HepG2 (cell line): ENCODE data around the gene MAP4K3. TPM values are rescaled to one million over a fixed set of nuclear protein-coding genes. Genes with fewer than 3 reads are reported as not detected.
A peak's percentile ranks its signal among the peaks of the same experiment; 100 is the strongest.

Experiments used
- MED13 ChIP-seq: sonication (generic); formaldehyde crosslinking; IDR thresholded peaks from 2 replicates; pipeline ENCODE4 v1.5.0; 2020; ENCODE audit warnings: missing genetic modification reagents
- NR1H2 ChIP-seq: sonication (generic); formaldehyde crosslinking; IDR thresholded peaks from 2 replicates; pipeline ENCODE4 v1.8.1; 2022; ENCODE audit warnings: low read depth, missing genetic modification reagents, borderline replicate concordance
- RORA ChIP-seq: sonication (generic); formaldehyde crosslinking; IDR thresholded peaks from 2 replicates; pipeline ENCODE4 v1.5.0; 2020; ENCODE audit warnings: mild to moderate bottlenecking, missing genetic modification reagents, moderate library complexity
- SMYD3 ChIP-seq: sonication (generic); formaldehyde crosslinking; IDR thresholded peaks from 2 replicates; pipeline ENCODE4 v1.8.1; 2023; ENCODE audit warnings: mild to moderate bottlenecking, missing genetic modification reagents
- SP140L ChIP-seq: sonication (generic); formaldehyde crosslinking; IDR thresholded peaks from 2 replicates; pipeline ENCODE4 v1.4.0; 2020; ENCODE audit warnings: missing genetic modification reagents, borderline replicate concordance
- SP2 ChIP-seq: sonication (generic); formaldehyde crosslinking; IDR thresholded peaks from 2 replicates; pipeline ENCODE4 v1.5.1; 2020; ENCODE audit warnings: mild to moderate bottlenecking, missing genetic modification reagents
- ZBTB38 ChIP-seq: sonication (generic); formaldehyde crosslinking; IDR thresholded peaks from 2 replicates; pipeline ENCODE4 v1.5.1; 2020; ENCODE audit warnings: mild to moderate bottlenecking, missing genetic modification reagents
- ZNF12 ChIP-seq: sonication (generic); formaldehyde crosslinking; IDR thresholded peaks from 2 replicates; pipeline ENCODE4 v1.5.0; 2020; ENCODE audit warnings: missing genetic modification reagents
- ZNF253 ChIP-seq: sonication (generic); formaldehyde crosslinking; IDR thresholded peaks from 2 replicates; pipeline ENCODE4 v1.8.0; 2022; ENCODE audit warnings: mild to moderate bottlenecking, missing genetic modification reagents, borderline replicate concordance
- ZNF343 ChIP-seq: sonication (generic); formaldehyde crosslinking; IDR thresholded peaks from 2 replicates; pipeline ENCODE4 v1.4.0; 2020; ENCODE audit warnings: mild to moderate bottlenecking, missing genetic modification reagents
- ZNF556 ChIP-seq: sonication (generic); formaldehyde crosslinking; IDR thresholded peaks from 2 replicates; pipeline ENCODE4 v1.4.0; 2020; ENCODE audit warnings: mild to moderate bottlenecking, missing genetic modification reagents, borderline replicate concordance
- ZNF746 ChIP-seq: sonication (generic); formaldehyde crosslinking; IDR thresholded peaks from 2 replicates; pipeline ENCODE4 v1.8.0; 2022; ENCODE audit warnings: mild to moderate bottlenecking, missing genetic modification reagents
- ZSCAN9 ChIP-seq: IDR thresholded peaks from 2 replicates; pipeline ENCODE4 v1.6.1; 2016; ENCODE audit warnings: borderline replicate concordance
- polyA plus RNA-seq, 8 experiments: library from polyadenylated mRNA; depleted of rRNA in 3 of 8; stranded (reverse) in 7 of 8; unstranded in 1 of 8; fragments of >200 nt; fragmentation: Illumina TruSeq in 4 of 8; extraction: Trizol in 4 of 8; gene quantifications; 2 replicates each; pipeline versions ENCODE4 v1.2.1 to v1.2.3, GENCODE V29; 2011 to 2016; ENCODE audit warnings: low read depth in 4 of 8, missing spikeins in 1 of 8, mixed read lengths in 1 of 8; ENCODE audit not compliant: insufficient read depth in 1 of 8
- total RNA-seq, 5 experiments: library from RNA; depleted of rRNA; stranded (reverse); fragments of >200 nt; fragmentation: Illumina TruSeq; extraction: Trizol; gene quantifications; 2 replicates each; pipeline ENCODE4 v1.2.3, GENCODE V29; 2016; ENCODE audit warnings: low read depth in 1 of 5
- TF ChIP-seq, protein P1 (sequence below): sonication (generic); formaldehyde crosslinking; IDR thresholded peaks from 2 replicates; pipeline ENCODE4 v1.4.0; 2020; ENCODE audit warnings: missing genetic modification reagents
- TF ChIP-seq, protein P2 (sequence below): sonication (generic); formaldehyde crosslinking; IDR thresholded peaks from 2 replicates; pipeline ENCODE4 v1.4.0; 2020; ENCODE audit warnings: missing genetic modification reagents
- TF ChIP-seq, protein P3 (sequence below): sonication (generic); formaldehyde crosslinking; IDR thresholded peaks from 2 replicates; pipeline ENCODE4 v1.5.1; 2020; ENCODE audit warnings: mild to moderate bottlenecking, missing genetic modification reagents, borderline replicate concordance
- TF ChIP-seq, protein P4 (sequence below): sonication (generic); formaldehyde crosslinking; IDR thresholded peaks from 2 replicates; pipeline ENCODE4 v1.8.0; 2022; ENCODE audit warnings: low read depth, missing genetic modification reagents

Gene MAP4K3
- total and polyA plus RNA-seq, 2 of the 13 experiments (the other 11 are each of a cell fraction or from before 2014, with no cell fraction given), result 45.9 to 53.2 TPM

DNA sequence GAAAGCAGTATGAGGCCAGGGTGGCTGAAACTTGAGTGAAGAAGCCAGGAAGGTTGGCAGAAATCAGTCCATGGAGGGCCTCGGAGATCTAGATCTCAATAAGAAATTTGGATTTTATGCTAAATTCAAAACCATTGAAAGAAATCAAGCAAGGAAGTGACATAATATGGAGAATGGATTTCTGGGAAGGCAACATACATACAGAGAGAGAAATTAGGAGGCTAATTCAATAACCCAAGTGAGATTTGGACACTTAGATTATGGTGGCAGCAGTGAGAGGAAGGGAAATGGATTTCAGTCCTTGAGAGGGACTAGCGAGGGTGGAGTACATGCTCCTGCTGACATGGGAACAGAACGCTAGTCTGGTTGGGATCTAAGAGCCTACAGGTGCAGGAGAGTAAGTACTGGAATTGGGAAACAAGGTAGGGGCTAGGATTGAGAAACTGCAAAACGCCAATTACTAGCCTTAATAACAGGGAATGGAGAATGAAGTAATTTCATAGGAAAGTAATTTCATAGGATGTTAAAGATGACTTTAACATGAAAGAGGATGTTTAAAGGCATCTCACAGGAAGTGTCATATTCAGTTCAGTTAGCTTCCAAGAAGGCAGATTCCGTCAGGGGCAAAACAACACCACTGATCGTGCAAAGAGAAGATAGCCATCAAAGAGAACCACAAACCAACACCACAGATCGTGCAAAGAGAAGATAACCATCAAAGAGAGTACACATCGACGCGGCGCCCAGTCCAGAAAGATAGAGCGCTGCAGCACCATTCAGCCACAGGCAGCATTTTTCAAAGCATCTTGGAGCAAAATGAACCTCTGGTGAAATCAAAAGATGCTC lies 220.5 kb downstream of the MAP4K3 start (continued):
- TF ChIP-seq, protein P1, sequence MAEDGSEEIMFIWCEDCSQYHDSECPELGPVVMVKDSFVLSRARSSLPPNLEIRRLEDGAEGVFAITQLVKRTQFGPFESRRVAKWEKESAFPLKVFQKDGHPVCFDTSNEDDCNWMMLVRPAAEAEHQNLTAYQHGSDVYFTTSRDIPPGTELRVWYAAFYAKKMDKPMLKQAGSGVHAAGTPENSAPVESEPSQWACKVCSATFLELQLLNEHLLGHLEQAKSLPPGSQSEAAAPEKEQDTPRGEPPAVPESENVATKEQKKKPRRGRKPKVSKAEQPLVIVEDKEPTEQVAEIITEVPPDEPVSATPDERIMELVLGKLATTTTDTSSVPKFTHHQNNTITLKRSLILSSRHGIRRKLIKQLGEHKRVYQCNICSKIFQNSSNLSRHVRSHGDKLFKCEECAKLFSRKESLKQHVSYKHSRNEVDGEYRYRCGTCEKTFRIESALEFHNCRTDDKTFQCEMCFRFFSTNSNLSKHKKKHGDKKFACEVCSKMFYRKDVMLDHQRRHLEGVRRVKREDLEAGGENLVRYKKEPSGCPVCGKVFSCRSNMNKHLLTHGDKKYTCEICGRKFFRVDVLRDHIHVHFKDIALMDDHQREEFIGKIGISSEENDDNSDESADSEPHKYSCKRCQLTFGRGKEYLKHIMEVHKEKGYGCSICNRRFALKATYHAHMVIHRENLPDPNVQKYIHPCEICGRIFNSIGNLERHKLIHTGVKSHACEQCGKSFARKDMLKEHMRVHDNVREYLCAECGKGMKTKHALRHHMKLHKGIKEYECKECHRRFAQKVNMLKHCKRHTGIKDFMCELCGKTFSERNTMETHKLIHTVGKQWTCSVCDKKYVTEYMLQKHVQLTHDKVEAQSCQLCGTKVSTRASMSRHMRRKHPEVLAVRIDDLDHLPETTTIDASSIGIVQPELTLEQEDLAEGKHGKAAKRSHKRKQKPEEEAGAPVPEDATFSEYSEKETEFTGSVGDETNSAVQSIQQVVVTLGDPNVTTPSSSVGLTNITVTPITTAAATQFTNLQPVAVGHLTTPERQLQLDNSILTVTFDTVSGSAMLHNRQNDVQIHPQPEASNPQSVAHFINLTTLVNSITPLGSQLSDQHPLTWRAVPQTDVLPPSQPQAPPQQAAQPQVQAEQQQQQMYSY (CRISPR knock-in tag), result no peak
- no peak for TF ChIP-seq ZNF12 (CRISPR knock-in tag)
- TF ChIP-seq, protein P2, sequence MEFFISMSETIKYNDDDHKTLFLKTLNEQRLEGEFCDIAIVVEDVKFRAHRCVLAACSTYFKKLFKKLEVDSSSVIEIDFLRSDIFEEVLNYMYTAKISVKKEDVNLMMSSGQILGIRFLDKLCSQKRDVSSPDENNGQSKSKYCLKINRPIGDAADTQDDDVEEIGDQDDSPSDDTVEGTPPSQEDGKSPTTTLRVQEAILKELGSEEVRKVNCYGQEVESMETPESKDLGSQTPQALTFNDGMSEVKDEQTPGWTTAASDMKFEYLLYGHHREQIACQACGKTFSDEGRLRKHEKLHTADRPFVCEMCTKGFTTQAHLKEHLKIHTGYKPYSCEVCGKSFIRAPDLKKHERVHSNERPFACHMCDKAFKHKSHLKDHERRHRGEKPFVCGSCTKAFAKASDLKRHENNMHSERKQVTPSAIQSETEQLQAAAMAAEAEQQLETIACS (CRISPR knock-in tag), result no peak
- no peak for TF ChIP-seq ZNF343 (CRISPR knock-in tag)
- no peak for TF ChIP-seq ZBTB38 (CRISPR knock-in tag)
- peak; percentile 85 for TF ChIP-seq SMYD3 (CRISPR knock-in tag)
- TF ChIP-seq RORA (CRISPR knock-in tag), result no peak
- no peak for TF ChIP-seq ZSCAN9
- TF ChIP-seq NR1H2 (CRISPR knock-in tag), result no peak
- no peak for TF ChIP-seq MED13 (CRISPR knock-in tag)
- no peak for TF ChIP-seq ZNF556 (CRISPR knock-in tag)
- TF ChIP-seq, protein P3, sequence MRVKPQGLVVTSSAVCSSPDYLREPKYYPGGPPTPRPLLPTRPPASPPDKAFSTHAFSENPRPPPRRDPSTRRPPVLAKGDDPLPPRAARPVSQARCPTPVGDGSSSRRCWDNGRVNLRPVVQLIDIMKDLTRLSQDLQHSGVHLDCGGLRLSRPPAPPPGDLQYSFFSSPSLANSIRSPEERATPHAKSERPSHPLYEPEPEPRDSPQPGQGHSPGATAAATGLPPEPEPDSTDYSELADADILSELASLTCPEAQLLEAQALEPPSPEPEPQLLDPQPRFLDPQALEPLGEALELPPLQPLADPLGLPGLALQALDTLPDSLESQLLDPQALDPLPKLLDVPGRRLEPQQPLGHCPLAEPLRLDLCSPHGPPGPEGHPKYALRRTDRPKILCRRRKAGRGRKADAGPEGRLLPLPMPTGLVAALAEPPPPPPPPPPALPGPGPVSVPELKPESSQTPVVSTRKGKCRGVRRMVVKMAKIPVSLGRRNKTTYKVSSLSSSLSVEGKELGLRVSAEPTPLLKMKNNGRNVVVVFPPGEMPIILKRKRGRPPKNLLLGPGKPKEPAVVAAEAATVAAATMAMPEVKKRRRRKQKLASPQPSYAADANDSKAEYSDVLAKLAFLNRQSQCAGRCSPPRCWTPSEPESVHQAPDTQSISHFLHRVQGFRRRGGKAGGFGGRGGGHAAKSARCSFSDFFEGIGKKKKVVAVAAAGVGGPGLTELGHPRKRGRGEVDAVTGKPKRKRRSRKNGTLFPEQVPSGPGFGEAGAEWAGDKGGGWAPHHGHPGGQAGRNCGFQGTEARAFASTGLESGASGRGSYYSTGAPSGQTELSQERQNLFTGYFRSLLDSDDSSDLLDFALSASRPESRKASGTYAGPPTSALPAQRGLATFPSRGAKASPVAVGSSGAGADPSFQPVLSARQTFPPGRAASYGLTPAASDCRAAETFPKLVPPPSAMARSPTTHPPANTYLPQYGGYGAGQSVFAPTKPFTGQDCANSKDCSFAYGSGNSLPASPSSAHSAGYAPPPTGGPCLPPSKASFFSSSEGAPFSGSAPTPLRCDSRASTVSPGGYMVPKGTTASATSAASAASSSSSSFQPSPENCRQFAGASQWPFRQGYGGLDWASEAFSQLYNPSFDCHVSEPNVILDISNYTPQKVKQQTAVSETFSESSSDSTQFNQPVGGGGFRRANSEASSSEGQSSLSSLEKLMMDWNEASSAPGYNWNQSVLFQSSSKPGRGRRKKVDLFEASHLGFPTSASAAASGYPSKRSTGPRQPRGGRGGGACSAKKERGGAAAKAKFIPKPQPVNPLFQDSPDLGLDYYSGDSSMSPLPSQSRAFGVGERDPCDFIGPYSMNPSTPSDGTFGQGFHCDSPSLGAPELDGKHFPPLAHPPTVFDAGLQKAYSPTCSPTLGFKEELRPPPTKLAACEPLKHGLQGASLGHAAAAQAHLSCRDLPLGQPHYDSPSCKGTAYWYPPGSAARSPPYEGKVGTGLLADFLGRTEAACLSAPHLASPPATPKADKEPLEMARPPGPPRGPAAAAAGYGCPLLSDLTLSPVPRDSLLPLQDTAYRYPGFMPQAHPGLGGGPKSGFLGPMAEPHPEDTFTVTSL (CRISPR knock-in tag), result no peak
- no peak for TF ChIP-seq SP140L
- TF ChIP-seq, protein P4, sequence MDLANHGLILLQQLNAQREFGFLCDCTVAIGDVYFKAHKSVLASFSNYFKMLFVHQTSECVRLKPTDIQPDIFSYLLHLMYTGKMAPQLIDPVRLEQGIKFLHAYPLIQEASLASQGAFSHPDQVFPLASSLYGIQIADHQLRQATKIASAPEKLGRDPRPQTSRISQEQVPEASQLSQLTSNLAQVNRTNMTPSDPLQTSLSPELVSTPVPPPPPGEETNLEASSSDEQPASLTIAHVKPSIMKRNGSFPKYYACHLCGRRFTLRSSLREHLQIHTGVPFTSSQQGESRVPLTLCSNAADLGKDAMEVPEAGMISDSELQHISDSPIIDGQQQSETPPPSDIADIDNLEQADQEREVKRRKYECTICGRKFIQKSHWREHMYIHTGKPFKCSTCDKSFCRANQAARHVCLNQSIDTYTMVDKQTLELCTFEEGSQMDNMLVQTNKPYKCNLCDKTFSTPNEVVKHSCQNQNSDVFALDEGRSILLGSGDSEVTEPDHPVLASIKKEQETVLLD (CRISPR knock-in tag), result no peak
- no peak for TF ChIP-seq SP2
- no peak for TF ChIP-seq ZNF253 (CRISPR knock-in tag)
- TF ChIP-seq ZNF746, result no peak
